ENCODE results near the gene SUOX. TPM values are rescaled to one million over a fixed set of nuclear protein-coding genes. Genes with fewer than 3 reads are reported as not detected.

SUOX gene
- total RNA-seq, 1 experiment from 2014 or later, result 18.0 TPM

GRCh38 chr12:56007564-56008559 is 10.8 kb downstream of the SUOX start:
- Histone ChIP-seq H2AFZ (ENCODE audit: low read length) (peak overlapping the region; percentile 98), H3K27me3 (ENCODE audit: low read length) (no peaks in the 10 kb centered on the region), H3K9me3 (ENCODE audit: low read length) (no peaks in the 10 kb centered on the region), H3K4me1 (ENCODE audit: insufficient read depth, low read length) (peaks cover 4% of the 10 kb centered on the region; the same call in 1 of the 2 replicates), H3K36me3 (ENCODE audit: low read depth, low read length) (peaks cover 2% of the 10 kb centered on the region; the same call in 1 of the 2 replicates), H3K4me3 (ENCODE audit: low read length) (peak overlapping the region; percentile 87), H3K9ac (ENCODE audit: low read length) (peak overlapping the region; percentile 83), H3F3A (ENCODE audit: low read length, unreplicated experiment) (no peaks in the 10 kb centered on the region), H3K4me2 (ENCODE audit: low read length) (peak overlapping the region; percentile 98), H3K9me2 (replicated peaks; ENCODE audit: low read length) (no peaks in the 10 kb centered on the region), H3K27ac (ENCODE audit: low read length) (peak overlapping the region; percentile 41), H3K79me2 (ENCODE audit: low read length) (no peaks in the 10 kb centered on the region), H4K20me1 (ENCODE audit: low read length) (no peaks in the 10 kb centered on the region)
- BruUV-seq (replicated peaks), result no TSS peak
- TF ChIP-seq CTCF (conservative IDR thresholded peaks at IDR 0.05; ENCODE audit: low read depth, low read length) (no peak), EZH2 (IDR thresholded peaks at IDR 0.05; ENCODE audit: low read length, unreplicated experiment) (no peak), EZH2phosphoT487 (IDR thresholded peaks at IDR 0.05; ENCODE audit: borderline replicate concordance, low read length) (no peak)
- ATAC-seq (peak; percentile 80), DNase-seq (peak; percentile 24)
- intact Hi-C loops (cut with micrococcal nuclease), result no loop called here
- ChIA-PET POLR2A (ENCODE audit: unreplicated experiment) (interaction anchor here (1.8 kb wide), 1 partner anchor 11 kb away, joined by 15 read pairs; the partner anchor contains the start of gene SUOX), CTCF (no interaction called here)

GRCh38 chr12:56010111-56010570 is 13.1 kb downstream of the SUOX start:
- CTCF ChIA-PET, result no interaction called here
- intact Hi-C loops (cut with micrococcal nuclease), result no loop called here
- Histone ChIP-seq H4K20me1 (ENCODE audit: low read length) (no peaks in the 10 kb centered on the region), H3K79me2 (ENCODE audit: low read length) (no peaks in the 10 kb centered on the region), H3K9ac (ENCODE audit: low read length) (no peak overlapping the region), H3K4me1 (ENCODE audit: insufficient read depth, low read length) (peaks cover 4% of the 10 kb centered on the region; the same call in 1 of the 2 replicates), H3K36me3 (ENCODE audit: low read depth, low read length) (no peaks in the 10 kb centered on the region), H2AFZ (ENCODE audit: low read length) (no peak overlapping the region), H3K4me3 (ENCODE audit: low read length) (no peak overlapping the region), H3K27ac (ENCODE audit: low read length) (no peak overlapping the region), H3K9me2 (replicated peaks; ENCODE audit: low read length) (no peaks in the 10 kb centered on the region), H3K9me3 (ENCODE audit: low read length) (no peaks in the 10 kb centered on the region), H3K4me2 (ENCODE audit: low read length) (no peak overlapping the region), H3F3A (ENCODE audit: low read length, unreplicated experiment) (no peaks in the 10 kb centered on the region), H3K27me3 (ENCODE audit: low read length) (no peaks in the 10 kb centered on the region)
- POLR2A ChIA-PET (ENCODE audit: unreplicated experiment), result interaction anchor here (0.7 kb wide), 1 partner anchor 37 kb away, joined by 3 read pairs; the partner anchor contains the start of gene RAB5B
- TSS peak; percentile 29 for BruUV-seq (replicated peaks)
- ATAC-seq, result no peak
- no peak for TF ChIP-seq EZH2 (IDR thresholded peaks at IDR 0.05; ENCODE audit: low read length, unreplicated experiment)
- no peak for TF ChIP-seq CTCF (conservative IDR thresholded peaks at IDR 0.05; ENCODE audit: low read depth, low read length)
- TF ChIP-seq EZH2phosphoT487 (IDR thresholded peaks at IDR 0.05; ENCODE audit: borderline replicate concordance, low read length), result no peak
- no peak for DNase-seq
